GM10847 (cell line): Measurements from ENCODE around the gene WIPI1.
A peak's percentile ranks its signal among the peaks of the same experiment; 100 is the strongest.

Experiments used
- POLR2A ChIP-seq: IDR thresholded peaks from 2 replicates; pipeline ENCODE4 v1.6.1; 2011; ENCODE audit not compliant: insufficient read length; ENCODE audit errors: extremely low read depth

The WIPI1 gene

GRCh38 chr17:68463211-68464019 lies 6.1 kb upstream of the WIPI1 start:
- no peak for TF ChIP-seq POLR2A

- no peak for TF ChIP-seq POLR2A
Measured at GRCh38 chr17:68462381-68463210, 5.3 kb upstream of the WIPI1 start.

- TF ChIP-seq POLR2A, result no peak
Measured at GRCh38 chr17:68461589-68461988, 4.3 kb upstream of the WIPI1 start.

GRCh38 chr17:68461122-68461539 lies 3.8 kb upstream of the WIPI1 start:
- TF ChIP-seq POLR2A, result no peak

- TF ChIP-seq POLR2A, result no peak
Measured at GRCh38 chr17:68460715-68461114, 3.4 kb upstream of the WIPI1 start.

- no peak for TF ChIP-seq POLR2A
Measured at GRCh38 chr17:68460146-68460545, 2.9 kb upstream of the WIPI1 start.

GRCh38 chr17:68459037-68459639 lies 1.8 kb upstream of the WIPI1 start:
- no peak for TF ChIP-seq POLR2A

- no peak for TF ChIP-seq POLR2A
Measured at GRCh38 chr17:68458260-68459036, 1.2 kb upstream of the WIPI1 start.

- peak; percentile 57 for TF ChIP-seq POLR2A
Measured at GRCh38 chr17:68457539-68458259, 403 bp upstream of the WIPI1 start.

GRCh38 chr17:68456339-68457167 lies 743 bp downstream of the WIPI1 start:
- TF ChIP-seq POLR2A, result no peak

- no peak for TF ChIP-seq POLR2A
Measured at GRCh38 chr17:68455901-68456338, 1.4 kb downstream of the WIPI1 start.

- no peak for TF ChIP-seq POLR2A
Measured at GRCh38 chr17:68453991-68454665, 3.2 kb downstream of the WIPI1 start.

GRCh38 chr17:68452724-68453290 lies 4.5 kb downstream of the WIPI1 start:
- no peak for TF ChIP-seq POLR2A
